OCI-LY1 (cell line): ENCODE data around the gene CRHR1.

Experiments used
- H2AFZ ChIP-seq: fragments of 200-600 bp; sonication (generic), shearing (Covaris generic); 2 replicates; pipeline ENCODE4 v1.6.0; 2014; ENCODE audit warnings: antibody characterized with exemption, mild to moderate bottlenecking, low read length
- H3F3A ChIP-seq: fragments of 200-600 bp; sonication (generic), shearing (Covaris generic); 2 replicates; pipeline ENCODE4 v1.6.0; 2014; ENCODE audit warnings: mild to moderate bottlenecking, antibody characterized with exemption, low read length, moderate library complexity; ENCODE audit not compliant: insufficient read depth
- H3K27ac ChIP-seq: fragments of 200-600 bp; sonication (generic); 2 replicates; pipeline ENCODE4 v1.5.1; 2014; ENCODE audit warnings: low read length, mixed run types, mild to moderate bottlenecking, low read depth; ENCODE audit not compliant: poor library complexity, severe bottlenecking
- H3K27me3 ChIP-seq: fragments of 200-600 bp; sonication (generic); 2 replicates; pipeline ENCODE4 v1.6.0; 2014; ENCODE audit warnings: antibody characterized with exemption, mild to moderate bottlenecking, low read length, moderate library complexity; ENCODE audit not compliant: insufficient read depth
- H3K36me3 ChIP-seq: fragments of 200-600 bp; sonication (generic); 2 replicates; pipeline ENCODE4 v1.6.1; 2014; ENCODE audit warnings: mild to moderate bottlenecking, antibody characterized with exemption, low read length, moderate library complexity, mixed read lengths; ENCODE audit not compliant: insufficient read depth
- H3K4me1 ChIP-seq: fragments of 200-600 bp; sonication (generic); 2 replicates; pipeline ENCODE4 v1.5.1; 2014; ENCODE audit warnings: mild to moderate bottlenecking, low read length, moderate library complexity; ENCODE audit not compliant: insufficient read depth, severe bottlenecking
- H3K4me2 ChIP-seq: fragments of 200-600 bp; sonication (generic), shearing (Covaris generic); 2 replicates; pipeline ENCODE4 v1.6.1; 2014; ENCODE audit warnings: low read length
- H3K4me3 ChIP-seq: fragments of 200-600 bp; sonication (generic); 2 replicates; pipeline ENCODE4 v1.5.1; 2014; ENCODE audit warnings: low read length, low read depth, mild to moderate bottlenecking, mixed read lengths; ENCODE audit not compliant: poor library complexity, severe bottlenecking
- H3K79me2 ChIP-seq: fragments of 200-600 bp; shearing (Covaris generic); 2 replicates; pipeline ENCODE4 v1.6.1; 2016; ENCODE audit warnings: mixed run types, low read length, mixed read lengths; ENCODE audit not compliant: insufficient read depth
- H3K9ac ChIP-seq: fragments of 200-600 bp; sonication (generic), shearing (Covaris generic); 2 replicates; pipeline ENCODE4 v1.6.1; 2014; ENCODE audit warnings: mild to moderate bottlenecking, low read length, mixed read lengths
- H3K9me2 ChIP-seq: fragments of 200-600 bp; sonication (generic), shearing (Covaris generic); 2 replicates; pipeline ENCODE4 v1.6.1; 2014; ENCODE audit warnings: low read depth, mild to moderate bottlenecking, low read length, mixed read lengths
- H3K9me3 ChIP-seq: fragments of 200-600 bp; shearing (Covaris generic); 2 replicates; pipeline ENCODE4 v1.6.1; 2014; ENCODE audit warnings: low read length, mixed read lengths
- H4K20me1 ChIP-seq: fragments of 200-600 bp; sonication (generic), shearing (Covaris generic); 2 replicates; pipeline ENCODE4 v1.6.0; 2016; ENCODE audit warnings: mild to moderate bottlenecking, low read length; ENCODE audit not compliant: insufficient read depth
- EZH2 ChIP-seq: fragments of 200-600 bp; sonication (generic), shearing (Covaris generic); IDR thresholded peaks from 2 replicates; pipeline ENCODE4 v1.8.0; 2017; ENCODE audit warnings: borderline replicate concordance, mixed run types, mild to moderate bottlenecking, antibody characterized with exemption, low read length, moderate library complexity, mixed read lengths
- TF ChIP-seq, protein P1 (sequence below): fragments of 200-600 bp; sonication (generic), shearing (Covaris generic); IDR thresholded peaks from 2 replicates; pipeline ENCODE4 v1.5.1; 2017; ENCODE audit warnings: mild to moderate bottlenecking, antibody characterized with exemption, low read length, moderate library complexity, mixed read lengths

CRHR1 gene

DNA sequence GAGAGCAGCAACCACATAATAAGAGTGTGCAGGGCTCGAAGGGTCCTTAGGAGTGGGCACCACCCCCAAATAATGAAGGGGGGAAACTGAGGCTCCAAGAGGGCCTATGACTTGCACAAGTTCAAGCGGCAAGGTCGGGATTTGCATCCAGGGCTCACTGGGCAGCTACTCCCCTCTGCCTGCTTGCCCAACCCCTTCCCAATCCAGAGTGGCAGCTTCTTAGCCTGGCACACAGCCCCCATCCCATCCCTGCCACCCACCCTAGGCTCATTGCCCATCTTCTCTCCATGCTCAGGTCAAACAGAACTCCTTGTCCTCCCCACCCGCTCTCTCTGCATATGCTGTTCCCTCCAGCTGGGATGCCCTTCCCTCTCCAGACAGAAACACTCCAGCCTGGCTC is 63.0 kb downstream of the CRHR1 start:
- Histone ChIP-seq H3K9ac (no peak overlapping the region), H3K36me3 (no peaks in the 10 kb centered on the region), H3F3A (no peaks in the 10 kb centered on the region), H3K4me3 (no peak overlapping the region), H3K27me3 (no peaks in the 10 kb centered on the region), H3K9me2 (no peaks in the 10 kb centered on the region), H3K79me2 (no peaks in the 10 kb centered on the region), H3K4me2 (no peak overlapping the region), H3K27ac (no peak overlapping the region), H2AFZ (no peak overlapping the region), H4K20me1 (no peaks in the 10 kb centered on the region), H3K4me1 (no peaks in the 10 kb centered on the region), H3K9me3 (no peaks in the 10 kb centered on the region)
- TF ChIP-seq EZH2: no peak
- TF ChIP-seq, protein P1, sequence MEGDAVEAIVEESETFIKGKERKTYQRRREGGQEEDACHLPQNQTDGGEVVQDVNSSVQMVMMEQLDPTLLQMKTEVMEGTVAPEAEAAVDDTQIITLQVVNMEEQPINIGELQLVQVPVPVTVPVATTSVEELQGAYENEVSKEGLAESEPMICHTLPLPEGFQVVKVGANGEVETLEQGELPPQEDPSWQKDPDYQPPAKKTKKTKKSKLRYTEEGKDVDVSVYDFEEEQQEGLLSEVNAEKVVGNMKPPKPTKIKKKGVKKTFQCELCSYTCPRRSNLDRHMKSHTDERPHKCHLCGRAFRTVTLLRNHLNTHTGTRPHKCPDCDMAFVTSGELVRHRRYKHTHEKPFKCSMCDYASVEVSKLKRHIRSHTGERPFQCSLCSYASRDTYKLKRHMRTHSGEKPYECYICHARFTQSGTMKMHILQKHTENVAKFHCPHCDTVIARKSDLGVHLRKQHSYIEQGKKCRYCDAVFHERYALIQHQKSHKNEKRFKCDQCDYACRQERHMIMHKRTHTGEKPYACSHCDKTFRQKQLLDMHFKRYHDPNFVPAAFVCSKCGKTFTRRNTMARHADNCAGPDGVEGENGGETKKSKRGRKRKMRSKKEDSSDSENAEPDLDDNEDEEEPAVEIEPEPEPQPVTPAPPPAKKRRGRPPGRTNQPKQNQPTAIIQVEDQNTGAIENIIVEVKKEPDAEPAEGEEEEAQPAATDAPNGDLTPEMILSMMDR: no peak

DNA sequence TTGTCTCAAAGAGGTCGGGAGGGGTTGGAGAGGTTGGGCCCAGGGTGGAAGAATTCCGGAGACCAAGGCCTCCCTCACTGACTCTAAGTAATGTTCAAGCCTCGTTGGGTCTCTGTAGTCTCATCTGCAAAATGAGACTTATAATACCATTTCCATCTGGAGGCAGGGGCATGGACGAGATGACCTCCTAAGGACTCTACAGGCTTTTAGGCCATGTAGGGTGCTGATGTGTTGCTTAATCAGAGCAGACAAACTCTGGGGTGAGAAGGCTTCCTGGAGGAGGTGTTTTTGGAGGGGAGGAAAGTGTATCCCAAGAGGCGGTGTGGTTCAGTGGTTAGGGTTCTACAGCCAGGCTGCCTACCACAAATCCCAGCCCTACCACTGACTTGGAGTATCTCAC is 63.6 kb downstream of the CRHR1 start:
- Histone ChIP-seq H3K36me3 (no peaks in the 10 kb centered on the region), H3K9me3 (no peaks in the 10 kb centered on the region), H3K27ac (no peak overlapping the region), H3K9ac (no peak overlapping the region), H3K4me1 (no peaks in the 10 kb centered on the region), H3K9me2 (no peaks in the 10 kb centered on the region), H3K4me2 (no peak overlapping the region), H3K4me3 (no peak overlapping the region), H3K79me2 (no peaks in the 10 kb centered on the region), H2AFZ (no peak overlapping the region), H3F3A (no peaks in the 10 kb centered on the region), H3K27me3 (no peaks in the 10 kb centered on the region), H4K20me1 (no peaks in the 10 kb centered on the region)
- TF ChIP-seq, protein P1: no peak
- TF ChIP-seq EZH2: no peak

DNA sequence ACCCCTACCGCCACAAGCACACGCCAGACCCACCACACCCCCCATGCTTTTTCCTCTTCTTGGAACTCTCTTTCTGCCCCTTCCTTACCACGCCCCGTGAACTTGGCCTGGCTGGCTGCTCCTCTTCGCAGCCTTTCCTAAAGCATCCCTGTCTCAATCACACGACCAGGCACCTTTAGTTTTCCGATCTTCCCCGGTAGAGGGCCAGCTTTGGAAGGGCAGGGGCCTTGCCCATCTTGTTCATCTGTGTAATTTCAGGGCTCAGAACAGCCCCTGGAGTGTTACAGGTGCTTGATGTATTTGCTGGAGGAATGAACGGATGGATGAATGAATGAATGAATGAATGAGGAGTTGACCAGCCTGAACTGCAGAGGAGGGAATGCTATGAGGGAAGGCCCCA is 64.3 kb downstream of the CRHR1 start:
- Histone ChIP-seq H3K4me3 (no peak overlapping the region), H3F3A (no peaks in the 10 kb centered on the region), H3K4me2 (no peak overlapping the region), H3K36me3 (no peaks in the 10 kb centered on the region), H4K20me1 (no peaks in the 10 kb centered on the region), H3K27me3 (no peaks in the 10 kb centered on the region), H3K9me2 (no peaks in the 10 kb centered on the region), H3K9me3 (no peaks in the 10 kb centered on the region), H3K27ac (no peak overlapping the region), H3K79me2 (no peaks in the 10 kb centered on the region), H2AFZ (no peak overlapping the region), H3K4me1 (no peaks in the 10 kb centered on the region), H3K9ac (no peak overlapping the region)
- TF ChIP-seq EZH2: no peak
- TF ChIP-seq, protein P1: no peak
